T-helper 2 cell treated with Interferon-gamma antibody and Interleukin-4, amounts not matched to agents 100 ng/mL and 5 ng/mL, for 36 hours (primary cell): ENCODE measurements around the gene CARHSP1. TPM values are rescaled to one million over a fixed set of nuclear protein-coding genes. Genes with fewer than 3 reads are reported as not detected.

ENCODE experiments used
- total RNA-seq: library from RNA; stranded (reverse); gene quantifications from 2 replicates; pipeline ENCODE4 v1.2.3, GENCODE V29; 2022

The CARHSP1 gene
- total RNA-seq, 1 donor from 2014 or later = 153 TPM

Other genes with a start within 250 kb of the CARHSP1 start
- 26.9 and 36.1 TPM in 2 replicates for gene METTL22, start 247.3 kb downstream of the CARHSP1 start, total RNA-seq
- gene ABAT, start 194.4 kb downstream of the CARHSP1 start, total RNA-seq = 8.5 and 9.4 TPM in 2 replicates
- 10.0 and 11.8 TPM in 2 replicates for gene TMEM186, start 71.4 kb downstream of the CARHSP1 start, total RNA-seq
- 49.3 and 56.3 TPM in 2 replicates for gene PMM2, start 71.2 kb downstream of the CARHSP1 start, total RNA-seq
- not detected in 2 replicates for gene LITAFD, start 13.3 kb upstream of the CARHSP1 start, total RNA-seq
- 165 and 166 TPM in 2 replicates for gene USP7, start 94.9 kb upstream of the CARHSP1 start, total RNA-seq
- 62.5 and 63.5 TPM in 2 replicates for gene HAPSTR1, start 222.6 kb upstream of the CARHSP1 start, total RNA-seq